ENCODE results near the gene LIPG.

- TF ChIP-seq CTCF (IDR thresholded peaks at IDR 0.05), result no peak
- TF ChIP-seq POLR2A (IDR thresholded peaks at IDR 0.05), result no peak
These were observed 24.2 kb downstream of the LIPG start for GRCh38 chr18:49585781-49586663.
